HG02973 (cell line): ENCODE data around the gene PLEKHB1.

Experiments used
- ATAC-seq: cut with Tn5 transposase; IDR thresholded peaks from one replicate; pipeline ENCODE4 v1.9.1; 2021; ENCODE audit warnings: moderate library complexity; ENCODE audit not compliant: unreplicated experiment

PLEKHB1 gene

GRCh38 chr11:73645972-73646631 lies at the start of gene PLEKHB1:
PLEKHB1 (plus strand) TSS chr11:73646581; CDS start chr11:73646609, 28 bp downstream.
- ATAC-seq, result no peak

- no peak for ATAC-seq
These were observed 48.9 kb upstream of the PLEKHB1 start for GRCh38 chr11:73597336-73597955.

- peak; percentile 89 for ATAC-seq
These were observed 48.2 kb upstream of the PLEKHB1 start, which contains the start of gene FAM168A for GRCh38 chr11:73597956-73598718. FAM168A (minus strand) TSS chr11:73598112; CDS start chr11:73468474, 129,638 bp downstream.

- no peak for ATAC-seq
These were observed 47.5 kb upstream of the PLEKHB1 start for GRCh38 chr11:73598719-73599379.

GRCh38 chr11:73612601-73613140 lies 33.7 kb upstream of the PLEKHB1 start:
- no peak for ATAC-seq

- ATAC-seq, result no peak
These were observed 31.8 kb upstream of the PLEKHB1 start for GRCh38 chr11:73614591-73614990.

GRCh38 chr11:73622926-73623593 lies 23.3 kb upstream of the PLEKHB1 start:
- no peak for ATAC-seq

GRCh38 chr11:73623686-73624085 lies 22.7 kb upstream of the PLEKHB1 start:
- no peak for ATAC-seq

GRCh38 chr11:73625696-73626318 lies 20.6 kb upstream of the PLEKHB1 start:
- ATAC-seq, result no peak

- no peak for ATAC-seq
These were observed 16.5 kb upstream of the PLEKHB1 start for GRCh38 chr11:73629907-73630306.

- no peak for ATAC-seq
These were observed 13.4 kb upstream of the PLEKHB1 start for GRCh38 chr11:73632996-73633395.

- no peak for ATAC-seq
These were observed 12.4 kb upstream of the PLEKHB1 start for GRCh38 chr11:73633999-73634398.

- ATAC-seq, result no peak
These were observed 10.7 kb upstream of the PLEKHB1 start for GRCh38 chr11:73635721-73636120.

- ATAC-seq, result no peak
These were observed 10.1 kb upstream of the PLEKHB1 start for GRCh38 chr11:73636249-73636648.

GRCh38 chr11:73637012-73637411 lies 9.4 kb upstream of the PLEKHB1 start:
- ATAC-seq, result no peak

- no peak for ATAC-seq
These were observed 5.8 kb upstream of the PLEKHB1 start for GRCh38 chr11:73640592-73640991.

- ATAC-seq, result no peak
These were observed 4.7 kb upstream of the PLEKHB1 start for GRCh38 chr11:73641668-73642067.

GRCh38 chr11:73645121-73645969 lies 1.0 kb upstream of the PLEKHB1 start:
- ATAC-seq, result no peak

- peak; percentile 76 for ATAC-seq
These were observed 1.2 kb downstream of the PLEKHB1 start for GRCh38 chr11:73647459-73648100.
